ENCODE results near the gene GPR148. TPM values are rescaled to one million over a fixed set of nuclear protein-coding genes. Genes with fewer than 3 reads are reported as not detected.

Gene GPR148
- total and polyA plus RNA-seq, 2 of the 8 experiments (the other 6 are each of a cell fraction or from before 2014, with no cell fraction given): 0.05 TPM; not detected in 1

GRCh38 chr2:130720036-130720435 is 8.8 kb upstream of the GPR148 start:
- H2BK5ac ChIP-seq (ENCODE audit: low read depth, low read length): no peak overlapping the region
- no peak overlapping the region for H3K14ac ChIP-seq (ENCODE audit: insufficient read length)
- H4K91ac ChIP-seq (replicated peaks; ENCODE audit: insufficient read length, low read length): no peak overlapping the region
- POLR2A ChIA-PET (ENCODE audit: partially characterized antibody): no interaction called here
- H2BK12ac ChIP-seq (ENCODE audit: low read depth, low read length): no peak overlapping the region
- no peak overlapping the region for H3K23ac ChIP-seq (ENCODE audit: insufficient read length)
- DNase-seq (ENCODE audit: low read depth in 1 of 2, low spot score in 2 of 2): no peak
- H3K27ac ChIP-seq (ENCODE audit: low read depth, low read length): no peak overlapping the region
- H3K79me1 ChIP-seq (ENCODE audit: low read depth, low read length): no peaks in the 10 kb centered on the region
- no peak for TF ChIP-seq CBX8 (IDR thresholded peaks at IDR 0.05; ENCODE audit: borderline replicate concordance, low read depth, low read length)
- TF ChIP-seq EGR1 (IDR thresholded peaks at IDR 0.05; ENCODE audit: borderline replicate concordance, low read depth, low read length): no peak
- no peak for TF ChIP-seq RFX5 (IDR thresholded peaks at IDR 0.05; ENCODE audit: borderline replicate concordance, low read depth, low read length)
- TF ChIP-seq EZH2 (IDR thresholded peaks at IDR 0.05; ENCODE audit: low read depth, low read length, severe bottlenecking): no peak
- no peak overlapping the region for H3K4me2 ChIP-seq (ENCODE audit: insufficient read depth in 1 of 2, low read depth in 2 of 2, low read length in 2 of 2)
- no peaks in the 10 kb centered on the region for H3K36me3 ChIP-seq (ENCODE audit: control insufficient read depth in 2 of 4, insufficient read depth in 4 of 4, low read length in 3 of 4)
- H4K20me1 ChIP-seq (replicated peaks in 1 of 2; ENCODE audit: control insufficient read depth in 1 of 2, insufficient read depth in 2 of 2, low read length in 2 of 2): peaks cover 0 to 3% of the 10 kb centered on the region in 2 experiments
- H3K9me3 ChIP-seq (ENCODE audit: insufficient read depth in 2 of 2, low read depth in 1 of 2, low read length in 1 of 2): 0 out of 4 replicates have a peak, but pooled peaks cover 0 to 3% of the 10 kb centered on the region in 2 experiments
- no peaks in the 10 kb centered on the region for H3K4me1 ChIP-seq (replicated peaks in 1 of 4; ENCODE audit: control insufficient read depth in 3 of 4, insufficient read depth in 4 of 4, low read length in 3 of 4)
- no peak overlapping the region for H4K5ac ChIP-seq (ENCODE audit: insufficient read length, low read depth, low read length)
- CTCF ChIA-PET (ENCODE audit: partially characterized antibody): no interaction called here
- no peak overlapping the region for H3K56ac ChIP-seq (replicated peaks; ENCODE audit: insufficient read length, low read depth, low read length)
- no peak overlapping the region for H2AK5ac ChIP-seq (ENCODE audit: low read depth, low read length)
- no peak overlapping the region for H3K4ac ChIP-seq (replicated peaks; ENCODE audit: insufficient read length, low read depth, low read length)
- peaks cover 5% of the 10 kb centered on the region; the same call in 1 of the 2 replicates for H3K23me2 ChIP-seq (ENCODE audit: low read depth, low read length)
- H3K18ac ChIP-seq (ENCODE audit: extremely low read depth, low read length): no peak overlapping the region
- H2AFZ ChIP-seq (ENCODE audit: low read length): no peak overlapping the region
- no peak overlapping the region for H2BK120ac ChIP-seq (replicated peaks; ENCODE audit: low read depth, low read length)
- no peak overlapping the region for H3K9ac ChIP-seq (replicated peaks in 1 of 4; ENCODE audit: extremely low read depth in 1 of 4, low read depth in 3 of 4, low read length in 3 of 4)
- H3K4me3 ChIP-seq (ENCODE audit: extremely low read depth in 1 of 4, insufficient read depth in 2 of 4, low read depth in 3 of 4, low read length in 4 of 4): no peak overlapping the region
- H4K8ac ChIP-seq (ENCODE audit: extremely low read depth, insufficient read depth, low read length): no peak overlapping the region
- 93% methylated on average over 8 of the region's 8 CpGs; no CpG with 5 or more reads in 1 of the 2 experiments for WGBS, 2 experiments (ENCODE audit: extremely low coverage in 1 of 2, insufficient coverage in 1 of 2, insufficient read length in 1 of 2, insufficient replicate concordance in 2 of 2, low coverage in 1 of 2, low lambda C conversion rate in 2 of 2, missing lambda C conversion rate in 1 of 2)
- H2BK20ac ChIP-seq (ENCODE audit: low read length): no peak overlapping the region
- no peaks in the 10 kb centered on the region for H3K79me2 ChIP-seq (ENCODE audit: control insufficient read depth in 1 of 2, insufficient read depth in 2 of 2, low read length in 2 of 2)
- no peak overlapping the region for H2BK15ac ChIP-seq (ENCODE audit: low read length)
- FAIRE-seq: no peak
- no peaks in the 10 kb centered on the region; a peak in 1 of 7 replicates for H3K27me3 ChIP-seq (replicated peaks in 1 of 4; ENCODE audit: control insufficient read depth in 3 of 4, extremely low read depth in 1 of 4, insufficient read depth in 3 of 4, low read length in 3 of 4)

All from H1 (cell line).